ENCODE results near the gene WDR1.

DNA sequence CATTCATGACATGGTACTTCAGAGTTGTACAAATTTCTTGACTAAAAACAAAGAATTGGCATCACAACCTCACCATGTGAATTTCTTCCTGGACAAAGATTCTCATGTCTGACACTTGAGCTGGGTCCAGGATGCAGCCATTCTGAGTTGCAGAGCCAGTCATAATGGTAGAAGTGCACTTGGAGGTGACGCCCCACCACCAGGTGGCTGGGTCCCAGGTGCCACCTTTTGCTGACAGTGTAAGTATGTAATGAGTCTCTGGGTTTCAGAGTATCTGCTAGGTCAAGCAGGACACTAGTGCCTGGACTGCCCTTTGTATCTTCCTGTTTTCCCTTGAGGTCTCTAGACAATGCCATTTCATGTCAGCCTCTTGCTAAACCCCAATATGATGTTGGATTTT is 36.6 kb upstream of the WDR1 start:
- TF ChIP-seq, protein P1, sequence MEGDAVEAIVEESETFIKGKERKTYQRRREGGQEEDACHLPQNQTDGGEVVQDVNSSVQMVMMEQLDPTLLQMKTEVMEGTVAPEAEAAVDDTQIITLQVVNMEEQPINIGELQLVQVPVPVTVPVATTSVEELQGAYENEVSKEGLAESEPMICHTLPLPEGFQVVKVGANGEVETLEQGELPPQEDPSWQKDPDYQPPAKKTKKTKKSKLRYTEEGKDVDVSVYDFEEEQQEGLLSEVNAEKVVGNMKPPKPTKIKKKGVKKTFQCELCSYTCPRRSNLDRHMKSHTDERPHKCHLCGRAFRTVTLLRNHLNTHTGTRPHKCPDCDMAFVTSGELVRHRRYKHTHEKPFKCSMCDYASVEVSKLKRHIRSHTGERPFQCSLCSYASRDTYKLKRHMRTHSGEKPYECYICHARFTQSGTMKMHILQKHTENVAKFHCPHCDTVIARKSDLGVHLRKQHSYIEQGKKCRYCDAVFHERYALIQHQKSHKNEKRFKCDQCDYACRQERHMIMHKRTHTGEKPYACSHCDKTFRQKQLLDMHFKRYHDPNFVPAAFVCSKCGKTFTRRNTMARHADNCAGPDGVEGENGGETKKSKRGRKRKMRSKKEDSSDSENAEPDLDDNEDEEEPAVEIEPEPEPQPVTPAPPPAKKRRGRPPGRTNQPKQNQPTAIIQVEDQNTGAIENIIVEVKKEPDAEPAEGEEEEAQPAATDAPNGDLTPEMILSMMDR (IDR thresholded peaks at IDR 0.05), result no peak
- TF ChIP-seq, protein P2, sequence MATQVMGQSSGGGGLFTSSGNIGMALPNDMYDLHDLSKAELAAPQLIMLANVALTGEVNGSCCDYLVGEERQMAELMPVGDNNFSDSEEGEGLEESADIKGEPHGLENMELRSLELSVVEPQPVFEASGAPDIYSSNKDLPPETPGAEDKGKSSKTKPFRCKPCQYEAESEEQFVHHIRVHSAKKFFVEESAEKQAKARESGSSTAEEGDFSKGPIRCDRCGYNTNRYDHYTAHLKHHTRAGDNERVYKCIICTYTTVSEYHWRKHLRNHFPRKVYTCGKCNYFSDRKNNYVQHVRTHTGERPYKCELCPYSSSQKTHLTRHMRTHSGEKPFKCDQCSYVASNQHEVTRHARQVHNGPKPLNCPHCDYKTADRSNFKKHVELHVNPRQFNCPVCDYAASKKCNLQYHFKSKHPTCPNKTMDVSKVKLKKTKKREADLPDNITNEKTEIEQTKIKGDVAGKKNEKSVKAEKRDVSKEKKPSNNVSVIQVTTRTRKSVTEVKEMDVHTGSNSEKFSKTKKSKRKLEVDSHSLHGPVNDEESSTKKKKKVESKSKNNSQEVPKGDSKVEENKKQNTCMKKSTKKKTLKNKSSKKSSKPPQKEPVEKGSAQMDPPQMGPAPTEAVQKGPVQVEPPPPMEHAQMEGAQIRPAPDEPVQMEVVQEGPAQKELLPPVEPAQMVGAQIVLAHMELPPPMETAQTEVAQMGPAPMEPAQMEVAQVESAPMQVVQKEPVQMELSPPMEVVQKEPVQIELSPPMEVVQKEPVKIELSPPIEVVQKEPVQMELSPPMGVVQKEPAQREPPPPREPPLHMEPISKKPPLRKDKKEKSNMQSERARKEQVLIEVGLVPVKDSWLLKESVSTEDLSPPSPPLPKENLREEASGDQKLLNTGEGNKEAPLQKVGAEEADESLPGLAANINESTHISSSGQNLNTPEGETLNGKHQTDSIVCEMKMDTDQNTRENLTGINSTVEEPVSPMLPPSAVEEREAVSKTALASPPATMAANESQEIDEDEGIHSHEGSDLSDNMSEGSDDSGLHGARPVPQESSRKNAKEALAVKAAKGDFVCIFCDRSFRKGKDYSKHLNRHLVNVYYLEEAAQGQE (IDR thresholded peaks at IDR 0.05), result no peak
- no peak for TF ChIP-seq PHF8 (IDR thresholded peaks at IDR 0.05; ENCODE audit: borderline replicate concordance, low read depth)
- TF ChIP-seq CEBPB (IDR thresholded peaks at IDR 0.05), result no peak
- no peak for TF ChIP-seq EP300 (IDR thresholded peaks at IDR 0.05)
- TF ChIP-seq JUNB (IDR thresholded peaks at IDR 0.05), result no peak
